Activated CD8-positive, alpha-beta memory T cell treated with anti-CD3 and anti-CD28 coated beads, Interleukin-2, amount 50 U/mL, for 1 hour (primary cell): Measurements from ENCODE around the gene BTLA.
"Not testable (repeated sequence)": the region's sequence is repeated elsewhere in the genome, so short reads cannot be mapped to it uniquely, and the experiment has no call there.

Source experiments
- DNase-seq: peaks from one replicate; pipeline ENCODE4 v3.0.0-alpha.2; 2020; ENCODE audit errors: extremely low read depth

The BTLA gene, protein sequence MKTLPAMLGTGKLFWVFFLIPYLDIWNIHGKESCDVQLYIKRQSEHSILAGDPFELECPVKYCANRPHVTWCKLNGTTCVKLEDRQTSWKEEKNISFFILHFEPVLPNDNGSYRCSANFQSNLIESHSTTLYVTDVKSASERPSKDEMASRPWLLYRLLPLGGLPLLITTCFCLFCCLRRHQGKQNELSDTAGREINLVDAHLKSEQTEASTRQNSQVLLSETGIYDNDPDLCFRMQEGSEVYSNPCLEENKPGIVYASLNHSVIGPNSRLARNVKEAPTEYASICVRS

DNA sequence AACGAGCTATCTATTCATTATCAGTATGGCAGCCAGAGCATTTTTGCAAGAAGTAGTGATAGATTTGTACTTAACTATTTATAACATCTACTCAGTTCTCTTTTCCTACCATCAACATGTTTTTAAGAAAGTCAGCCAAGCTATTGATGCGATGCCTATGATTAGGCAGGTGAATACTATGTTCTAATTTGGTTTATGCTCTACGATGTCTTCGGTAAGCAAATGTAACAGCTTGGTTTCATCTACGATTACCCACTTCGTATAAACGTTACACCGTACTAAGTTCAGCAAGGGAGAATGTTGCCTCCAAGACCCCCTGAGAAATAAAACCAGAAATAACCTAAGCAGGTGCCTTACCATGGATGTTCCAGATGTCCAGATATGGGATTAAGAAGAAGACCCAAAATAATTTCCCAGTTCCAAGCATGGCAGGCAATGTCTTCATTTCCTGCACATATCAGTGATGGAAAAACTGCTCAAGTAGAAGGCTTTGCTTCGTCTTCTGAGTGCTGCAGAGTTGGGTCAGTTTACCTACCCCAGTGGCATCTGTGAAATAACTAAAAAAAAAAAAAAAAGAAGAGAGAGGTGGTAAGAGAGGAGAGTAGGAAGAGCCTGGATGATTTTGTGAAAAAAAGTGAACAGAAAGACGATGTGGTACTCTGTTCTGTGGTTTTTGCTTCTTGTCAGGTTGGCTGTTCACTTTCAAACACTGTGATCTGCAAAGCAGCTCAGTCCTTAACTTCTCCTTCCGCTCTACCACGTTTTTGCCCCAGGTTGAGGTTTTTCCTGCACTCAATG lies at the start of gene BTLA:
BTLA (minus strand) TSS at position 559 of the 798 bp plus-strand sequence; CDS start at position 445, 114 bp downstream.
- DNase-seq, result no peak

DNA sequence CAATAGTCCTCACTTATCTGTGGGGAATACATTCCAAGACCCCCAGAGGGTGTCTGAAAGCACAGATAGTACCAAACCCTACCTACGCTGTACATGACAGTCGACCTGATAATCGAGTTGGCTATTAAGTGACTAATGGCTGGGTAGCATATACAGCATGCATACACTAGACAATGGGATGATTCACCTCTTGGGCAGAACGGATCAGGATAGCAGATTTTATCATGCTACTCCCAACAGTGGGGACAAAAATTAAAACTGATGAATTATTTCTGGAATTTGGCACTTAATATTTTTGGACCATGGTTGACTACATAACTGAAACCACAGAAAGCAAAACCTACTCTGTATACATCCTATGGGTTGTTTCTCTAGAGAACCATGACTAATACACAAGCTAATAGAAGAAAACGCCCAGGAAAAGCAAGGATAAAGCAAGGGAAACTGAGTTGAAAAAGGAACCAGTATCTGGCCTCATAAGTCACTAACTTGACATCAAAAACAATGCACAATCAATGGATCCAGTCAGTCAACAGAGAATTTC lies 47.0 kb upstream of the BTLA start:
- no peak for DNase-seq

DNA sequence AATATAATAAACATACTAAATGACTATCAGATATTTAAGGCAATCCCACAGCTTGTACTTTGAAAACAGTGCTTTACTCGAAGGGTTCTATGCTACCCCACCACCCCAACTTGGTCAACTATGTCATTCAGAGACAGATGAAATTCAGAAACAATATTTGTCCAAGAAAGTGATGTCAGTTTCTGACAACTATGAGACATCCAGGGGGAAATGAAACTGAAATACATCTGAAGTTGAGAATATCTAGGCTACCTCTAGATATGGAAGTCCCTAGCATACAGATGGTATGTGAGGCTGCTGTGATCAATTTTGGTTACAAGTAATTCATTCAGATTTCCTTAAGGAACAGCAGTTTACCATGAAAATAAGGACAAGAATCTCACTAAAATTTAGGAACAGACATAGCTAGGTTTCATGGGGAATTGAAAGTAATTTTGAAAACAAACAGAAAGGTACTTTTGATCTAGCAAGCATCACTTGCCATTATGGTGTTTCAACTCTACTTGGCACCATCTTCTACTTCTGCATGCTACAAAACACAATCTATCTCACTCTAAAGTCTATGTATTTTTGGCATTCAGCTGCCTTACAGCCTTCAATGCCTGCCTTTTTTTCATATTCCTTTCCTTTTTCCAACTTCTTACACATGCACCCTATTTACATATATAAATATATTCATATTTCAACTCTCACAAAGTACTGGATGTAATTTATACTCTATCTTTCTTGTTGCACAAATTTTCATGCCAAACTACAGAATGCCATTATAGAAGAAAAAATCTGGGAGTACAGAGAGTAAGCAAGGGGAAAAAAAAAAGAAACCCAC lies 40.8 kb upstream of the BTLA start:
- no peak for DNase-seq

DNA sequence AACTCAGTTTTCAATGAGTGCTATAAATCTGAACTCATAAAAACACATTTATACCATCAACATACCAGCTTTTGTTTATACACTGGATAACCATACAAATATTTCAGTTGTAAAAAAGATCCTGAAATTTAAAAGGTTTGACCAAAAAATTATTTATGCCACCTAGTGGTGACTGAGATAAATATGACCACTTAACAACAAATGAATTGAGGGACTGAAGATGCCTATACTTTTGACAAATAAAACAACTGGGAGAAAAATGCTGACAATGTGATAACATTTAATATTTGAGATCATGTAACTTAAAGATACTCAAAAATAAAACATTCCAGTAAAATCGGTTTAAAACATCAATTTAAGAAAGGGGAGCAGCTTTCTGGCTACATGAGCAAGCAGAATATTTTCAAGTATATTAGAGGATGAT lies 32.1 kb upstream of the BTLA start:
- no peak for DNase-seq

DNA sequence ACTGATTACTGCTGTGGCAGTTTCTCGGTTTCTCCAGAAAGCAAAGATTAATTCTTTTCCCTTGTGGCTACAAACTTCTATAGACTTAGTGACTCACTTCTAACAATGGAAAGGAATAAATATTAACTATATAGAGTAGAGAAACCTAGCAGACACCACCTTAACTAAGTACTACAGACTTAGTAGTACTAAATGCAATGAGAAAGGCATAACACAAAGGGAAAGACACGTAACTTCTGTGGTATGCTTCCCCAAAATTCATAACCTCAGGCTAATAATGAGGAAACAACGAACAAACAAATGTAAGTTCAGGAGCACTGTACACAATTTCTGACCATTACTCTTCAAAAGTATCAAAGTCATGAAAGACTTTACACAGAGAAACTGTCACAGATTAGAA lies 31.3 kb upstream of the BTLA start:
- DNase-seq, result no peak

DNA sequence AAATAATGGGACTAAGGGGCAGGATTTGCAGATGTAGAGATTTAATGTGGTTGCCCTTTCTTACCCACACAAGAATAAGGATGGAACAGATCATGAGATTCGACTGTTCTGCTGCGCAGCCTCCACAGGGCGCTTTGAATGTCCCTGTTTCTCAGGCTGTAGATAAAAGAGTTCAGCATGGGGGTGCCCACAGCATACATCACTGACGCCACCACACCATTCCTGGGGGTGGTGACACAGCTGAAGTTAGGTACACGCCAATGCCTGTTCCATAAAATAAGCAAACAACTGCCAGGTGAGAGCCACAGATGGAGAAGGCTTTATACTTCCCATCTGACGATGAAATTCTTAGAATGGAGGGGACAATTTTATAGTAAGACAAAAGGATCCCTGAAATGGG lies 24.9 kb upstream of the BTLA start:
- not testable (repeated sequence) for DNase-seq

DNA sequence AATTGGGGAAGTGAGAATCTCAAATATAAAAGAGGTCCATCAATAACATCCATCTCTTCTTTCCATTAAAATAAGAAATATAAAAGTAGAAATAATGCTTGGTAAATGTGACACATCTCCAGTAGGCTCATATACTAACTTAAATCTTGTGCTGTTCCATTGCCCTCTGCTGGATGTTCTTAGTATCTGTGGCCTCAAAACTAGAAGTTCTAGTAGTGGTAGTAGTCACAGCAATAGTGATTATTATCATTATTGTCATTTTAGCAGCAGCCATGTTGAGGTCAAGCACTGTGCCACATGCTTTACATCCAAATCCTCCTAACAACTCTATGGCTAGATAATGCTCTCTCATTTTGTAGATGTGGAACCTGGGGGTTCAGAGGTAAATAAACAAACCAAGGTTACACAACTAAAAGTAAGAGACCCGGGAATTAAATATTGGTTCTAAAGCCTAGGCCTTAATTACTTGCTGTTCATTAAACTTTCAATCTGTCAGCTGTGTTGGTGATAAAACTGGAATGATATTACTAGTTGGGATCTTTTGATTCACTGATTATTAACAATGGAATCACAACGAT lies 20.2 kb upstream of the BTLA start:
- no peak for DNase-seq

DNA sequence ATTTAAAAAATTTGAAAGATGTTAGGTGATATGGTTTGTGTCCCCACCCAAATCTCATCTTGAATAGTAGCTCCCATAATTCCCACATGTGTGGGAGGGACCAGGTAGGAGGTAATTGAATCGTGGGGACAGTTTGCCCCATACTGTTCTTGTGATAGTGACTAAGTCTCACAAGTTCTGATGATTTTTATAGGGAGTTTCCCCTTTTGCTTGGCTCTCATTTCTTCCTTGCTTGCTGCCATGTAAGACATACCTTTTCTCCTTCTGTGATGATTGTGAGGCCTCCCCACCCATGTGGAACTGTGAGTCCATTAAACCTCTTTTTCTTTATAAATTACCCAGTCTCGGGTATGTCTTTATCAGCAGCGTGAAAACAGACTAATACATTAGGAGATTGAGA lies 19.7 kb upstream of the BTLA start:
- DNase-seq, result not testable (repeated sequence)

DNA sequence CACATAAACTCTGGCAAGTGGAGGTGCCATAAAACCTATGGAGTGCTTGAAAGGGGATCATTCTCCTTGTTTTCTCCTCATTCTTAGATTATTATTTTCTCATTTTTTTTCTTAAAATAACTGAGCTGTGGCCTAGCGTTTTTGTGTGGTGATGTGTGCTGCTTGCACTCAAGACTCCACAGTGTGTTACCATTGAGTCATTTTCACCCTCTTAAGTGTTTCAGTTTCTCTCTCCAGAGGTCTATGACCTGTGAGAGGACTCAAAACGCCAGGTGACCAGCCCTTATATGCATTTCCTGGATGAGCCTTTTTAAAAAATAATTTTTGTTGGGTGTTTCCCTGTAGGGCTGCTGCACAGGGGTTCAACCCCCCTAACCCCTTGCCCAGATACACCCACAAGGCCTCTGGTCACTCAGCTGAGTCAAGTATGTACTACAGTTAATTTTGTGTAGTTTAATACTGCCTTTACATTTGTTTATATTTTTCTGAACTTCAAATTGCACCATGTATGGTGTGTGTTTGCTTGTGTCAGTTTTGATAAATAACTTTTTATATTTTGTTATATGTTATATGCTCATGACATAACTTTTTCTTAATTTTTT lies 15.4 kb upstream of the BTLA start:
- DNase-seq, result no peak

DNA sequence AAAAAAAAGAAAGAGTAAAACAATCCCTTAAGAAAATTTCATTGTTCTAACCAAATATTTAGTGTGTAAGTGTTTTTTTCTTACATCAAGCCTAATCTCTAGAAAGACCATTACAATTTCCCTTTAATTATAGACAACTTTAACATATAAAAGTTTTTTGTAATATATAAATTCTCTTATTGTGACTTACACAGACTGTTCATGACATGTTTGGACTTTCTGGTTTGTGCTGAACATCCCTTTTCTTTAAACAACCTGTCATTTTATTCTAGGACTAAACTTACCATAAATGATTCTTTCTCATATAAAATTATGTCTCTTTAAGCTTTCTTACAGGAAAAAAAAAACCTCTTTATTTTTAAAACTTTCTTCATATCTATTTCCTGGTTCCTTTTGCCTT lies 13.0 kb upstream of the BTLA start:
- DNase-seq, result no peak

DNA sequence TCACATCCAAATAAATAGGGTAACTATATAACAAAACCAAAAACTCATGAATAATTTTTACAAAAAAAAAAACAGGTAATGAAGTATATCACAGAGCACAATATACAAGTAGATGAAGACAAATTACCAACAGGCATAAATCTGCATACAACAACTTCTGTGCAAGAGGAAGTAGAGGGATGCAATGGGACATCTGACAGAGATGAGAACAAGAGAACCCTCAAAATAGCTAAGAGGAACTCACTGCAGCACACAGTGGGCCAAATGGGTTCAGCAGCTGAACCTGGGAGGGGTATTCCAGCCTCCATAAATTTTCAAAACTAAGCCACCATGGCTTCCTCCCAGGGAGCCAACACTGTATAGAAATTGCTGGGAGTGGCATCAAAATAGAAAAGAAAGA lies 9.6 kb upstream of the BTLA start:
- no peak for DNase-seq

DNA sequence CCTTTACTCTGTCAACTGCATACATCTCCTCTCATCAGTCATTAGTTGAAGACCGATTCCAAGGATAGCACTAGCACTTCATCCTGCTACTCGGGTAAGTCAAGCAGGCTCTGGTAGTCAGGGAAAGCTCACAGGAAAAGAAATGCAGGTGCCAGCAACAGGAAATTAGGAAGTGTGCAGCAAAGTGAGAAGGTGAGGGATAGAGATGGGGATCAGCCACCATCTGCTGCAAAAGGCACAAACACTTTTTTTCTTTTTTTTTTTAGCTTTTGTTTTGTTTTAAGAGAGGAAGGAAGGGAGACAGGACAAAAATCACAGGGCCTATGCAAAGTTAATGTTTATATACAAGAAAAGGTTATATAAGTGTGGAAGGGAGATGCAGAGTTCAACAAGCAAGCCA lies 9.0 kb upstream of the BTLA start:
- DNase-seq, result no peak

DNA sequence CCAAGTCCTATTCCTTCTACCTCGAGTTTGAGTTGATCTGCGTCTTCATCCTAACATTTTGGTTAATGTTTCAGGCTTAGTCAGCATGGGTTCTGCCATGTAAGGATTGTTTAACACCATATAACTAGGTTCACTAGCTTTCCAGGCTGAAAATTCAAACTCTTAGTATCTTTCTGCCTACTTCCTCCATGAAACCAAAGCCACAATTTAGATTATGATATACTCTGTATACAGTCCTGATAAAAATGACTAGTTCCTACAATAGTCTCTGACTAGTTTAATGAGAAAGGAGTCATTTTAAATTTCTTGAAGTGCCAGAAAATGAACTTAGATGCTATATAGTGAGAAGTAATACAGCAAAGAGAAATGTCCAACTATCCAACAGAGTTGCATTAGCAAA lies 6.6 kb upstream of the BTLA start:
- no peak for DNase-seq

DNA sequence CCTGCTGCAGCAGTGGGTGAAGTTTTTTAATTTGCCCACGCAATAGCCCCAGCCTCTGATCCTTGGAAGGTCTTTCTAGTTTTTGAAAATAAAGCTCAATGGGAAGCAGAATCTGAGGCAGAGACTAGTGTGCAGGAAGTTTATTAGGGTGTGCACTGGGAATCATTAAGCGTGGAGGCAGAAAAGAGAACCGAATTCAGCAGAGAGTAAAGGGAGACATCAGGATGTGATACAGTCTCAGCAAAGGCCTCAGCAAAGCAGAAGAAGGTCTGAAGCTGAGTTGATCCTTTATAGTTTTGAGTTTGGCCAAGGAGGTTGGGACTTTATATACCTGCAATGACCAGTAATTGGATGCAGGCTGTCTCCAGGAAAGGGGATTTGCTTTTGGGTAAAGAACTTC lies 4.9 kb upstream of the BTLA start:
- DNase-seq, result no peak

DNA sequence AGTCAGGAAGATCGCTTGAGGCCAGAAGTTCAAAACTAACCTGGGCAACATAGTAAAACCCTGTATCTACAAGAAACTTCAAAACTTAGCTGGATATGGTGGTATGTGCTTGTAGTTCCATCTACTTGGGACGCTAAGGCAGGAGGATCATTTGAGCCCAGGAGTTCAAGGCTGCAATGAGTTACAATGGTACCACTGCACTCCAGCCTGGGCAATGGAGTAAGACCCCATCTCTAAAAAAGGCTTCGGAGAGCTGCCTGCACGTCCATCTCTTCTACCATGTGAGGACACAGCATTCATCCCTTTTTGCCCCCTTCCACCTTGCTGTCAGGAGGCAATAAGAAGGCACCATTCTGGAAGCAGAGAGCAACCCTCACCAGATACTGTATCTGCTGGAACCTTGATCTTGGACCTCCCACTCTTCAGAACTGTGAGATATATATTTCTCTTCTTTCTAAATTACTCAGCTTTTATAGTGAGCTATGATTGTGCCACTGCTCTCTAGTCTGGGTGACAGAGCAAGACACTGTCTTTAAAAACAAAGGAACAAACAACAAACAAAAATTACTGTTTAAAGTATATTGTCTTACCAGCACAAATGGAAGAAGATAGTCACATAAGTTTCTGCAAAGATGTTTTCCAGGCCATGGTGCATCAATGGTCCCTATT lies 4.2 kb upstream of the BTLA start:
- no peak for DNase-seq

DNA sequence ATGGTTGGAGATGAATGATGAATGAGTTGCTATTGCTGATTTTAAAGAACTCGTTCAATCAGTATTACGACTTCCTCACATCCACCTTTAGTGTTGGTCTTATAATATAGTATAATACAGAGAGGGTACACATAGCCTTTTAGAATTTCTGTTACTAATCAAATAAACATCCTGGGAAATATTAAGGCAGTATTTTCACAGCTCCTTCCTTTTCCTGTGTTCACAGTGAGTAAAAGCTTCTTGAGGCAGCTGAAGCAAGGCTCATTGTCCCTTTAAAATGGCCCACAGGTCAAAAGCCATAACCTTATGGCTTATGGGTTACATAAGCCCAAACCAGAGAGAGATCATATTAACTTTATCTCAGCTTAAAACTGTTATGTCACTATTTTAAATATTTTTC lies 1.3 kb upstream of the BTLA start:
- DNase-seq, result no peak

DNA sequence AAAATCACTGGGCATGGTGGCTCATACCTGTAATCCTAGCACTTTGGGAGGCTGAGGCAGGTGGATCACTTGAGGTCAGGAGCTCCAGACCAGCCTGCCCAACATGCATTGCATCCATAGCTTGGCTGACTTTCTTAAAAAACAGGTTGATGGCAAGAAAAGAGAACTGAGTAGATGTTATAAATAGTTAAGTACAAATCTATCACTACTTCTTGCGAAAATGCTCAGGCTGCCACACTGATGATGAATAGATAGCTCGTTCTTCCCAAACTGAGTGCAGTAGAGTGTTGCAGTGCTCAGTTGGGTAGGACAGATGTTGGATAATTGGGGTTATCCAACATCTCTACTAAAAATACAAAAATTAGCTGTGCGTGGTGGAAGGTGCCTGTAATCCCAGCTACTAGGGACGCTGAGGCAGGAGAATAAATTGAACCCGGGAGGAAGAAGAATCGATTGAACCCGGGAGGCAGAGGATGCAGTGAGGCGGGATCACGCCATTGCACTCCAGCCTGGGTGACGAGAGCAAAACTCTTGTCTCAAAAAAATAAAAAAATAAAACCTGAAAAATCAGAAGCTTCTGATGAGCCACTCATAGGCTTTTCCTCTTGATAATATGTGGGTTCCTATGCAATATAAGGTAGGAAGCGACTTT lies 1.2 kb downstream of the BTLA start:
- no peak for DNase-seq

DNA sequence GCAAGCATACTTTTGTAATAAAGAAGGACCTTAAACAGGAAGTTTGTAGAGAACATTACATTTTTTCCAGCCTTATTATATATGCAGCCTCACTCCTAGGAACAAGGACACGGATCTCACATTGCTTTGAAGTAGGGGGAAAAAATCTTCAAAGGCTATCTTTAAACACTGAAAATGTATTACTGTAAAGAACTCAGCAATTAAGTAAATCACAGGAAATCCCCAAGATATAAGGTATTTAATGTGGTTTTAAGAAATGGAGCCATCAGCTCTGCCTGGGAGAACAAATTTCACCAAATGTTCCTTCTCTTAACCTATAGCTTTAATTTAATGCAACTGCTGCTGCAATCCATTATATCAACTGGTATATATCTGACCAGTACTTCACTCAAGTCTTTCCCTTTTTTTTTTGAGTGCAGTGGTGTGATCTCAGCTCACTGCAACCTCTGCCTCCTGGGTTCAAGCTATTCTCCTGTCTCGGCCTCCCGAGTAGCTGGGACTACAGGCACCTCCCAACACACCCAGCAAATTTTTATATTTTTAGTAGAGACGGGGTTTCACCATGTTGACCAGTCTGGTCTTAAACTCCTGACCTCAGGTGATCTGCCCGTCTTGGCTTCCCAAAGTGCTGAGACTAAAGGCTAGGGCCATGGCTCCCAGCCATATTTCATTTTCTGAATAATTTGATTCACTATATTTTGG lies 2.8 kb downstream of the BTLA start:
- no peak for DNase-seq

DNA sequence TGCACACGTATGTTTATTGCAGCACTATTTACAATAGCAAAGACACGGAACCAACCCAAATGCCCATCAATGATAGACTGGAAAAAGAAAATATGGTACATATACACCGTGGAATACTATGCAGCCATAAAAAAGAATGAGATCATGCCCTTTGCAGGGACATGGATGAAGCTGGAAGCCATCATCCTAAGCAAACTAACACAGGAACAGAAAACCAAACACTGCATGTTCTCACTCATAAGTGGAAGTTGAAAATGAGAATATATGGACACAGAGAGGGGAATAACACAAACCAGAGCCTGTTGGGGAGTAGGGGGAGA lies 4.9 kb downstream of the BTLA start:
- DNase-seq, result not testable (repeated sequence)

DNA sequence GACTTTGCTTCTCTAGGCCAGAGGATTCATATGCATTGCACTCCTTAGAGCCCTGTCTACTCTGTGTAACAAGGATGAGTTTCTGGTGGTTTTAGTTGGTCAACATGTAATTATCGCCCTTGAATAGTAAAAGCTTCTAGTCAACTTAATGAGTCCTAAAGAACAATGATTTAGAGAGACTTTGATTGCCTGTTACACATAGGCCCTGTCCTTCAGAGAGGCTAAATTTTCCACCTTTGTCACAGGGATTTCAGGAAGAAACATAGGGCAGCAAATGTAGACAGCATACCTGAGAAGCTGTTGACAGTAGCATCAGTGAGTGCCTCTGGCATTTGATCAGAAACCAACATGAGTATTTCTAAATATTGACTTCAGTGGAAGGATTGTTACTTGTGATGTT lies 7.1 kb downstream of the BTLA start:
- DNase-seq, result no peak
